NCI-H748 treated with DMSO at 0.1 percent for 48 hours (cell line): ENCODE data around the gene OR5K3.
A peak's percentile ranks its signal among the peaks of the same experiment; 100 is the strongest.
"Not testable (repeated sequence)": the region's sequence is repeated elsewhere in the genome, so short reads cannot be mapped to it uniquely, and the experiment has no call there.

Experiments
- DNase-seq: peaks from one replicate; lab custom pipeline; 2025; lab: John Stamatoyannopoulos, UW

OR5K3 gene

GRCh38 chr3:98390366-98390765, at the start of gene OR5K3:
OR5K3 (plus strand) TSS chr3:98390666; CDS start chr3:98390666, 0 bp downstream.
- DNase-seq, result no peak

GRCh38 chr3:98341758-98342157, 48.7 kb upstream of the OR5K3 start:
- DNase-seq, result no peak

- DNase-seq, result peak; percentile 28
These were observed 46.6 kb upstream of the OR5K3 start for GRCh38 chr3:98343647-98344507.

- DNase-seq, result no peak
These were observed 40.4 kb upstream of the OR5K3 start for GRCh38 chr3:98350082-98350481.

- no peak for DNase-seq
These were observed 36.9 kb upstream of the OR5K3 start, which contains the start of gene OR5K4 for GRCh38 chr3:98353554-98353953. OR5K4 (plus strand) TSS chr3:98353854; CDS start chr3:98353854, 0 bp downstream.

GRCh38 chr3:98359250-98359649, 31.2 kb upstream of the OR5K3 start:
- no peak for DNase-seq

GRCh38 chr3:98359993-98360675, 30.3 kb upstream of the OR5K3 start:
- no peak for DNase-seq

GRCh38 chr3:98360681-98361080, 29.8 kb upstream of the OR5K3 start:
- DNase-seq, result no peak

- DNase-seq, result no peak
These were observed 29.2 kb upstream of the OR5K3 start for GRCh38 chr3:98361289-98361688.

GRCh38 chr3:98367464-98368246, 22.8 kb upstream of the OR5K3 start:
- DNase-seq, result no peak

GRCh38 chr3:98371186-98371585, 19.3 kb upstream of the OR5K3 start:
- DNase-seq, result no peak

- DNase-seq, result no peak
These were observed 18.6 kb upstream of the OR5K3 start for GRCh38 chr3:98371853-98372252.

- no peak for DNase-seq
These were observed 18.0 kb upstream of the OR5K3 start for GRCh38 chr3:98372445-98372844.

- DNase-seq, result no peak
These were observed 13.8 kb upstream of the OR5K3 start for GRCh38 chr3:98376631-98377030.

- no peak for DNase-seq
These were observed 2.3 kb upstream of the OR5K3 start for GRCh38 chr3:98388147-98388546.

- no peak for DNase-seq
These were observed 4.6 kb downstream of the OR5K3 start for GRCh38 chr3:98395101-98395500.

GRCh38 chr3:98396482-98396881, 6.0 kb downstream of the OR5K3 start:
- DNase-seq, result not testable (repeated sequence)

- DNase-seq, result no peak
These were observed 8.0 kb downstream of the OR5K3 start for GRCh38 chr3:98398513-98398912.

GRCh38 chr3:98402507-98402906, 12.0 kb downstream of the OR5K3 start:
- DNase-seq, result no peak

GRCh38 chr3:98404010-98404409, 13.5 kb downstream of the OR5K3 start:
- no peak for DNase-seq

- DNase-seq, result no peak
These were observed 15.6 kb downstream of the OR5K3 start for GRCh38 chr3:98406034-98406433.

- DNase-seq, result no peak
These were observed 42.1 kb downstream of the OR5K3 start for GRCh38 chr3:98432575-98432974.
